ENCODE data around the gene ATP5PD.

The ATP5PD gene

DNA sequence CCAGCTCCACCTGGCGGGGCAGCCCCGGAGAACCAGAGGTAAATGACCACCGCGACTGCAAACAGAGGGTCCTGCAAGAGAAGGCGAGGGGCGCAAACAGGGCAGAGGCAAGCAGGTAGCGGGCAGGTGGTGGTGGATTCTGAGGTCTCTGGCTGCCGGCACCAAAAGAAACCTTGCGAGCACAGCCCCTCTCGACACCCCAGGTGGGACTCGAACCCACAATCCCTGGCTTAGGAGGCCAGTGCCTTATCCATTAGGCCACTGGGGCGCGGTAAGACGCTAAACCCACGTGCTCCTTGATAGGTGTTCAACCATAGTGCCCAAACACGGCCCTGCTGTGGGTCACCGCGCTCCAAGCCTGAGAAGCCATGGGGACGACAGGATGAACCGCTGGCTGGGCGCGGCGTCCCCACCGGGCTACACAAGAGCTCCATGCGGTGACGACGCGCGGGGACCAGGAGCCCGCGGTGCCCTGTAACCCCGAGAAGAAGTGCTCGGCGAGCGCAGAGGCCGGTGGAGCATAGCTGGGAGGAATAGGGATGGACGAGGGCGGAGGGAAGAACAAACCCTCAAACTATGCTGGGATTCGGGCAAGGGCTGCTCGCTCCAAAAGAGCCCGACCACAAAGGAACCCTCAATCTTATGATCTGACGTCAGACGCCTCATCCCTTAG is 12.4 kb downstream of the ATP5PD start (continued):
- TF ChIP-seq ZSCAN5A (tag by site-specific recombination; IDR thresholded peaks at IDR 0.05) (peak; percentile 95), SCRT2 (tag by site-specific recombination; IDR thresholded peaks at IDR 0.05) (no peak), REPIN1 (tag by site-specific recombination; IDR thresholded peaks at IDR 0.05; ENCODE audit: low read depth) (0 out of 2 replicates have a peak, but pooled peaks have one; percentile 15), ZNF639 (tag by site-specific recombination; IDR thresholded peaks at IDR 0.05) (peak; percentile 91), ZNF629 (tag by site-specific recombination; IDR thresholded peaks at IDR 0.05) (0 out of 2 replicates have a peak, but pooled peaks have one; percentile 9), ZNF707 (tag by site-specific recombination; IDR thresholded peaks at IDR 0.05) (no peak), HOXA7 (CRISPR knock-in tag; IDR thresholded peaks at IDR 0.05; ENCODE audit: borderline replicate concordance) (no peak), KLF8 (tag by site-specific recombination; IDR thresholded peaks at IDR 0.05) (peak; percentile 79), ZNF140 (tag by site-specific recombination; IDR thresholded peaks at IDR 0.05) (no peak), ZBTB48 (tag by site-specific recombination; IDR thresholded peaks at IDR 0.05) (peak; percentile 38; the same call in 1 of the 2 replicates), GLIS1 (tag by site-specific recombination; IDR thresholded peaks at IDR 0.05) (peak; percentile 62), ZNF175 (tag by site-specific recombination; IDR thresholded peaks at IDR 0.05) (no peak), GLIS2 (tag by site-specific recombination; IDR thresholded peaks at IDR 0.05) (peak; percentile 30; the same call in 1 of the 2 replicates), MEIS1 (CRISPR knock-in tag; IDR thresholded peaks at IDR 0.05; ENCODE audit: borderline replicate concordance) (no peak), ZBTB1 (tag by site-specific recombination; IDR thresholded peaks at IDR 0.05) (no peak), BCL11A (tag by site-specific recombination; IDR thresholded peaks at IDR 0.05; ENCODE audit: low read depth) (peak; percentile 85), ZNF350 (tag by site-specific recombination; IDR thresholded peaks at IDR 0.05) (no peak), KLF7 (tag by site-specific recombination; IDR thresholded peaks at IDR 0.05; ENCODE audit: borderline replicate concordance) (no peak; the same call in 1 of the 2 replicates), ZNF610 (tag by site-specific recombination; IDR thresholded peaks at IDR 0.05; ENCODE audit: borderline replicate concordance) (peak; percentile 27), KLF10 (tag by site-specific recombination; IDR thresholded peaks at IDR 0.05) (no peak), ZBTB11 (tag by site-specific recombination; conservative IDR thresholded peaks at IDR 0.05; ENCODE audit: low read depth) (no peak), ZNF19 (tag by site-specific recombination; IDR thresholded peaks at IDR 0.05; ENCODE audit: low read depth) (no peak), MZF1 (tag by site-specific recombination; IDR thresholded peaks at IDR 0.05; ENCODE audit: borderline replicate concordance) (peak; percentile 48; the same call in 1 of the 2 replicates), ZNF623 (tag by site-specific recombination; IDR thresholded peaks at IDR 0.05) (peak; percentile 27; the same call in 1 of the 2 replicates)
- TF ChIP-seq, protein P1, sequence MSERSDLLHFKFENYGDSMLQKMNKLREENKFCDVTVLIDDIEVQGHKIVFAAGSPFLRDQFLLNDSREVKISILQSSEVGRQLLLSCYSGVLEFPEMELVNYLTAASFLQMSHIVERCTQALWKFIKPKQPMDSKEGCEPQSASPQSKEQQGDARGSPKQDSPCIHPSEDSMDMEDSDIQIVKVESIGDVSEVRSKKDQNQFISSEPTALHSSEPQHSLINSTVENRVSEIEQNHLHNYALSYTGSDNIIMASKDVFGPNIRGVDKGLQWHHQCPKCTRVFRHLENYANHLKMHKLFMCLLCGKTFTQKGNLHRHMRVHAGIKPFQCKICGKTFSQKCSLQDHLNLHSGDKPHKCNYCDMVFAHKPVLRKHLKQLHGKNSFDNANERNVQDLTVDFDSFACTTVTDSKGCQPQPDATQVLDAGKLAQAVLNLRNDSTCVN (tag by site-specific recombination; optimal IDR thresholded peaks at IDR 0.05), result peak; percentile 67
- TF ChIP-seq, protein P2, sequence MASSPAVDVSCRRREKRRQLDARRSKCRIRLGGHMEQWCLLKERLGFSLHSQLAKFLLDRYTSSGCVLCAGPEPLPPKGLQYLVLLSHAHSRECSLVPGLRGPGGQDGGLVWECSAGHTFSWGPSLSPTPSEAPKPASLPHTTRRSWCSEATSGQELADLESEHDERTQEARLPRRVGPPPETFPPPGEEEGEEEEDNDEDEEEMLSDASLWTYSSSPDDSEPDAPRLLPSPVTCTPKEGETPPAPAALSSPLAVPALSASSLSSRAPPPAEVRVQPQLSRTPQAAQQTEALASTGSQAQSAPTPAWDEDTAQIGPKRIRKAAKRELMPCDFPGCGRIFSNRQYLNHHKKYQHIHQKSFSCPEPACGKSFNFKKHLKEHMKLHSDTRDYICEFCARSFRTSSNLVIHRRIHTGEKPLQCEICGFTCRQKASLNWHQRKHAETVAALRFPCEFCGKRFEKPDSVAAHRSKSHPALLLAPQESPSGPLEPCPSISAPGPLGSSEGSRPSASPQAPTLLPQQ (tag by site-specific recombination; IDR thresholded peaks at IDR 0.05), result peak; percentile 1; the same call in 1 of the 2 replicates
- TF ChIP-seq, protein P3, sequence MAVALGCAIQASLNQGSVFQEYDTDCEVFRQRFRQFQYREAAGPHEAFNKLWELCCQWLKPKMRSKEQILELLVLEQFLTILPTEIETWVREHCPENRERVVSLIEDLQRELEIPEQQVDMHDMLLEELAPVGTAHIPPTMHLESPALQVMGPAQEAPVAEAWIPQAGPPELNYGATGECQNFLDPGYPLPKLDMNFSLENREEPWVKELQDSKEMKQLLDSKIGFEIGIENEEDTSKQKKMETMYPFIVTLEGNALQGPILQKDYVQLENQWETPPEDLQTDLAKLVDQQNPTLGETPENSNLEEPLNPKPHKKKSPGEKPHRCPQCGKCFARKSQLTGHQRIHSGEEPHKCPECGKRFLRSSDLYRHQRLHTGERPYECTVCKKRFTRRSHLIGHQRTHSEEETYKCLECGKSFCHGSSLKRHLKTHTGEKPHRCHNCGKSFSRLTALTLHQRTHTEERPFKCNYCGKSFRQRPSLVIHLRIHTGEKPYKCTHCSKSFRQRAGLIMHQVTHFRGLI (tag by site-specific recombination; IDR thresholded peaks at IDR 0.05), result peak; percentile 98
- TF ChIP-seq, protein P4, sequence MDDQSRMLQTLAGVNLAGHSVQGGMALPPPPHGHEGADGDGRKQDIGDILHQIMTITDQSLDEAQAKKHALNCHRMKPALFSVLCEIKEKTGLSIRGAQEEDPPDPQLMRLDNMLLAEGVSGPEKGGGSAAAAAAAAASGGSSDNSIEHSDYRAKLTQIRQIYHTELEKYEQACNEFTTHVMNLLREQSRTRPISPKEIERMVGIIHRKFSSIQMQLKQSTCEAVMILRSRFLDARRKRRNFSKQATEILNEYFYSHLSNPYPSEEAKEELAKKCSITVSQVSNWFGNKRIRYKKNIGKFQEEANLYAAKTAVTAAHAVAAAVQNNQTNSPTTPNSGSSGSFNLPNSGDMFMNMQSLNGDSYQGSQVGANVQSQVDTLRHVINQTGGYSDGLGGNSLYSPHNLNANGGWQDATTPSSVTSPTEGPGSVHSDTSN (CRISPR knock-in tag; IDR thresholded peaks at IDR 0.05), result no peak; the same call in 1 of the 2 replicates
